GM12878 (cell line): ENCODE results near the gene DLST. TPM values are rescaled to one million over a fixed set of nuclear protein-coding genes. Genes with fewer than 3 reads are reported as not detected.

Experiments used
- ATAC-seq: fragments of 200-7000 bp; cut with Tn5 transposase; 3 replicates; pipeline ENCODE4 v1.9.1; 2020; ENCODE audit warnings: mild to moderate bottlenecking, moderate library complexity
- BruUV-seq: library from RNA; stranded (reverse); fragments of 400-500 nt; replicated peaks from 2 replicates; lab custom pipeline; 2021; lab: Mats Ljungman, UMichigan
- CTCF ChIA-PET: fragments of 300-600 bp; sonication (Branson Sonifier 250); formaldehyde crosslinking; extraction: SDS; loops from one replicate; lab custom pipeline; 2021; ENCODE audit warnings: inconsistent platforms; lab: Yijun Ruan, JAX
- POLR2A ChIA-PET: fragments of 350-600 bp; formaldehyde crosslinking; extraction: SDS; loops from one replicate; lab custom pipeline; 2021; ENCODE audit warnings: inconsistent platforms; lab: Charles Lee
- RAD21 ChIA-PET: fragments of 300-600 bp; sonication (Branson Sonifier 250); formaldehyde crosslinking; loops from one replicate; lab custom pipeline; 2023; ENCODE audit warnings: antibody characterized with exemption; ENCODE audit not compliant: unreplicated experiment; lab: Charles Lee
- SMC1A ChIA-PET: fragments of 300-600 bp; sonication (Branson Sonifier 250); formaldehyde crosslinking; loops from one replicate; lab custom pipeline; 2023; ENCODE audit not compliant: unreplicated experiment, uncharacterized antibody; lab: Charles Lee
- DNase-seq: peaks from one replicate; pipeline ENCODE4 v3.0.0-alpha.2; 2011; ENCODE audit warnings: low read depth, low spot score
- FAIRE-seq: peaks from 3 replicates; lab custom pipeline; 2011; peaks lifted over from hg19 to GRCh38; lab: Jason Lieb, UNC
- H2AFZ ChIP-seq: 2 replicates; pipeline ENCODE4 v1.6.0; 2011; ENCODE audit warnings: low read depth, low read length, control low read depth; ENCODE audit not compliant: control insufficient read depth
- H3K27ac ChIP-seq: 2 replicates; pipeline ENCODE4 v1.5.1; 2011; ENCODE audit warnings: control low read depth; ENCODE audit not compliant: control insufficient read depth, insufficient read depth
- H3K27me3 ChIP-seq, 2 experiments: replicated peaks in 1 of 2; 2 replicates each; pipeline versions ENCODE4 v1.6.0 to v1.6.1; 2011; ENCODE audit warnings: low read length in 1 of 2; ENCODE audit not compliant: control insufficient read depth in 2 of 2, insufficient read depth in 2 of 2
- H3K36me3 ChIP-seq, 2 experiments: 2 replicates each; pipeline ENCODE4 v1.5.1; 2011; ENCODE audit warnings: low read length in 1 of 2; ENCODE audit not compliant: control insufficient read depth in 2 of 2, insufficient read depth in 2 of 2
- H3K4me1 ChIP-seq: 2 replicates; pipeline ENCODE4 v1.6.1; 2011; ENCODE audit warnings: mild to moderate bottlenecking, low read length, moderate library complexity, mixed read lengths; ENCODE audit not compliant: control insufficient read depth, insufficient read depth
- H3K4me2 ChIP-seq: 2 replicates; pipeline ENCODE4 v1.6.0; 2011; ENCODE audit warnings: control low read depth; ENCODE audit not compliant: control insufficient read depth, insufficient read depth
- H3K4me3 ChIP-seq: fragments of 200-600 bp; sonication (generic); 2 replicates; pipeline ENCODE4 v1.5.1; 2016
- H3K79me2 ChIP-seq: 2 replicates; pipeline ENCODE4 v1.6.0; 2011; ENCODE audit warnings: low read length; ENCODE audit not compliant: control insufficient read depth, insufficient read depth
- H3K9ac ChIP-seq: 2 replicates; pipeline ENCODE4 v1.8.0; 2011; ENCODE audit warnings: low read length, control low read depth, mixed read lengths; ENCODE audit not compliant: control insufficient read depth, insufficient read depth
- H3K9me3 ChIP-seq: replicated peaks from 3 replicates; pipeline ENCODE4 v1.5.1; 2011; ENCODE audit warnings: mild to moderate bottlenecking, low read length; ENCODE audit not compliant: control insufficient read depth, insufficient read depth
- H4K20me1 ChIP-seq: 2 replicates; pipeline ENCODE4 v1.6.0; 2011; ENCODE audit not compliant: control insufficient read depth, insufficient read depth
- HCFC1 ChIP-seq: fragments of 150-350 bp; IDR thresholded peaks from 2 replicates; pipeline ENCODE4 v1.6.1; 2014; ENCODE audit warnings: low read length
- IKZF1 ChIP-seq: fragments of 450-650 bp; conservative IDR thresholded peaks from 2 replicates; pipeline ENCODE4 v1.6.1; 2017; ENCODE audit warnings: antibody characterized with exemption, mild to moderate bottlenecking
- KDM1A ChIP-seq: fragments of 200-600 bp; sonication (generic); IDR thresholded peaks from 2 replicates; pipeline ENCODE4 v1.6.1; 2016; ENCODE audit warnings: borderline replicate concordance
- KLF5 ChIP-seq: fragments of 450-650 bp; IDR thresholded peaks from 2 replicates; pipeline ENCODE4 v1.6.1; 2014; ENCODE audit warnings: mild to moderate bottlenecking; ENCODE audit not compliant: partially characterized antibody
- LARP7 ChIP-seq: fragments of 450-650 bp; IDR thresholded peaks from 2 replicates; pipeline ENCODE4 v1.6.1; 2017; ENCODE audit warnings: mild to moderate bottlenecking
- SREBF1 ChIP-seq: IDR thresholded peaks from 2 replicates; pipeline ENCODE4 v1.6.1; 2012; ENCODE audit warnings: mild to moderate bottlenecking, low read length
- WGBS: methylation state at CpG from one replicate; pipeline ENCODE4 v1.1.6; 2016; ENCODE audit warnings: low lambda C conversion rate; ENCODE audit not compliant: insufficient replicate concordance, insufficient coverage; ENCODE audit errors: missing lambda C conversion rate; 5-methylcytosine and 5-hydroxymethylcytosine counted together
- in situ Hi-C: fragments of 300-500 bp; cut with MboI; formaldehyde crosslinking; loops from 9 replicates; pipeline ENCODE4 v1.14.3; 2018; ENCODE audit warnings: mixed read lengths
- intact Hi-C: fragments of 100-400 bp; cut with micrococcal nuclease; formaldehyde crosslinking; loops from one replicate; pipeline ENCODE4 v1.14.2; 2022; ENCODE audit not compliant: unreplicated experiment
- polyA plus RNA-seq, 11 experiments: library from polyadenylated mRNA; depleted of rRNA in 4 of 11; unstranded in 6 of 11; stranded (reverse) in 5 of 11; fragments of >200 nt; fragmentation: Nextera tagmentation in 4 of 11; fragmentation: Illumina TruSeq in 1 of 11; extraction: Ambion mirVana in 4 of 11; extraction: Trizol in 1 of 11; gene quantifications; 1 replicate in 1 of 11; 2 replicates in 10 of 11; pipeline versions ENCODE4 v1.2.1 to v1.2.3, GENCODE V29; 2011 to 2016; ENCODE audit warnings: inconsistent platforms in 2 of 11, missing spikeins in 2 of 11, low read depth in 1 of 11
- total RNA-seq, 4 experiments: library from RNA; depleted of rRNA in 3 of 4; stranded (reverse); fragments of >200 nt in 3 of 4; fragmentation: Illumina TruSeq in 1 of 4; extraction: Trizol in 1 of 4; gene quantifications; 2 replicates each; pipeline versions ENCODE4 v1.2.1 to v1.2.3, GENCODE V29; 2013 to 2021
- TF ChIP-seq, protein P1 (sequence below): fragments of 450-650 bp; IDR thresholded peaks from 2 replicates; pipeline ENCODE4 v1.6.1; 2017; ENCODE audit warnings: antibody characterized with exemption, mild to moderate bottlenecking, moderate library complexity
- TF ChIP-seq, protein P2 (sequence below): IDR thresholded peaks from 2 replicates; pipeline ENCODE4 v1.6.1; 2012; ENCODE audit warnings: mild to moderate bottlenecking, low read depth, low read length

The DLST gene
- total and polyA plus RNA-seq, 10 of the 15 experiments (the other 5 are each of a cell fraction or from before 2014, with no cell fraction given) = 2.9 to 141 (median 67.7) TPM

DNA sequence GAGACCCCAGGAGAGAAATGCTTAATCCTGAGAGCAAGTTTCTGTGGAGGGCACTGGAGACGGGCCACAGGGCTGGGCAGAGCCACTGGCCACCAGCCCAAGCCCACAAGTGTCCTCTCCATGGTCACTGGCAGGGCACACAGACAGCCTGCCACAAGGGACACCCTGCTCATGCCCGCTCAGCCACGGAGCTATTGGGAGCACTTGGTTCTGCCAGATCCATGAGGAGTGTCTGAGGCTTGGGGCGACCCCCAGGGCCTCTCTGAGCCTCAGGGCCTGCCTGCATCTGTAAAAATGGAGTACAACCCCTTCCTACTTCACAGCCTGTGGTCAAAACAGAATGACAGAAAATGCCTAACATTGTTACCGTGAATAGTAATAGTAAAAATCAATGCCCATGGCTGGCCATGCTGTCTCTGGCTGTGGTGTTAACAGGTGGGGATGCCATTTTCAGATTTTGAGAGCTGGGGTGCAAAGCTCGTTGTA, 70.5 kb downstream of the DLST start:
- Histone ChIP-seq H4K20me1 (no peaks in the 10 kb centered on the region), H3K27me3 (no peaks in the 10 kb centered on the region; a peak in 2 of 4 replicates), H3K4me2 (no peak overlapping the region), H3K9me3 (no peaks in the 10 kb centered on the region), H3K9ac (no peak overlapping the region), H3K27ac (no peak overlapping the region), H3K4me3 (no peak overlapping the region), H3K36me3 (no peaks in the 10 kb centered on the region), H3K79me2 (no peaks in the 10 kb centered on the region), H3K4me1 (no peaks in the 10 kb centered on the region), H2AFZ (no peak overlapping the region)
- SMC1A ChIA-PET = interaction anchor here (1.0 to 1.3 kb wide), 4 partner anchors 8 to 136 kb away, joined by 3 to 5 read pairs (median 4); no protein-coding TSS in a partner anchor
- no peak for DNase-seq
- BruUV-seq = no TSS peak
- RAD21 ChIA-PET = interaction anchor here (1.0 to 1.8 kb wide), 3 partner anchors 10 to 136 kb away, joined by 3 to 6 read pairs (median 3); no protein-coding TSS in a partner anchor
- in situ Hi-C loops (no loop called here), intact Hi-C loops (no loop called here)
- ATAC-seq = no peak
- WGBS = 42% methylated on average over 6 of the region's 6 CpGs
- CTCF ChIA-PET = interaction anchor here (1.0 to 3.4 kb wide), 5 partner anchors 46 to 136 kb away, joined by 3 to 18 read pairs (median 4); no protein-coding TSS in a partner anchor
- FAIRE-seq = no peak
- POLR2A ChIA-PET = interaction anchor here (0.9 kb wide), 1 partner anchor 10 kb away, joined by 3 read pairs; no protein-coding TSS in a partner anchor
- TF ChIP-seq HCFC1 (0 out of 2 replicates have a peak, but pooled peaks have one; percentile 5), LARP7 (no peak)

DNA sequence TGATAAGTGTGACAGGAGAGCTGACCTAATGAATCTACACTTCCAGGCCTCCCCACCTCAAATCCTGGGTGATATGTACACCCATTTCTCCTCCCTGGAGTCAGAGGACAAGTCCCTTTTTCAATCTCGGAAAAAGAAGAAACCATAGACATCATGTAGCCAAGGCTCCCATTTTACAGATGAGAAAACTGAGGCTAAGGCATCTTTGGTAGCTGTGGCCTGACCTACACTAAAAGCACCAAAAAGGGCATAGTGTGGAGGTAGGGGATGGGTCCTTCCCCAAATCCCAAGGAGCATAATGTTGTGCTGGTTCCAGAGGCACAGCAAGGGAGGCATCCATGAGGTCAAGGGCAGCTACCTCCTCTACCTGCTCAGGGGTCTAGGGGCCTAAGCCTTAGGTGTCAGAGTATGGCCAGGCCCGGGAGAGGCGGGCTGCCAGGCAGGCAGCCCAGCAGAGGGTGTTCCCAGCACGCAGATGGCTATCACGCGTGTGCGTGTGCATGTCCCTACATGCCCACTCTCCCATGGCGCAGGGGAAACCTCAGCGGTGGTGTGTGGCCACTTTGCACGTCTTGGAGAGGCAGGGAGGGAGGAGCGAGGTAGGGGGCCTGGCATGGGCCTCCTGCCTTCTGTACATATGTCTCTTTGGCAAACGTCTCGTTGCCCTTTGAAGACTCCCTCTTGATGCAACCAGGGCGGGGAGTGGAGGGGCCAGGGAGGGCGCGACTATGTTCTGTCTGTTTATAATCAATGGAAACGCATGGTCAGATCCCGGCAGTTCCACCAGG, 71.2 kb downstream of the DLST start:
- DNase-seq (no peak), ATAC-seq (peak; percentile 16; the same call in 2 of the 3 replicates), FAIRE-seq (no peak)
- RAD21 ChIA-PET = interaction anchor here (1.0 to 1.8 kb wide), 3 partner anchors 10 to 136 kb away, joined by 3 to 6 read pairs (median 3); no protein-coding TSS in a partner anchor
- POLR2A ChIA-PET = interaction anchor here (0.9 kb wide), 1 partner anchor 11 kb away, joined by 3 read pairs; no protein-coding TSS in a partner anchor
- intact Hi-C loops = no loop called here
- CTCF ChIA-PET = interaction anchor here (0.6 to 3.4 kb wide), 5 partner anchors 83 to 370 kb away, joined by 3 to 18 read pairs (median 4); no protein-coding TSS in a partner anchor
- H4K20me1 ChIP-seq = no peaks in the 10 kb centered on the region
- H3K4me3 ChIP-seq = no peak overlapping the region
- H2AFZ ChIP-seq = no peak overlapping the region
- no peak overlapping the region for H3K4me2 ChIP-seq
- H3K4me1 ChIP-seq = no peaks in the 10 kb centered on the region
- WGBS = 77% methylated on average over 17 of the region's 18 CpGs
- no peaks in the 10 kb centered on the region for H3K36me3 ChIP-seq
- SMC1A ChIA-PET = interaction anchor here (0.6 to 1.2 kb wide), 6 partner anchors 9 to 135 kb away, joined by 3 to 5 read pairs (median 4); no protein-coding TSS in a partner anchor
- in situ Hi-C loops = no loop called here
- H3K9ac ChIP-seq = no peak overlapping the region
- no TSS peak for BruUV-seq
- no peaks in the 10 kb centered on the region for H3K9me3 ChIP-seq
- no peak overlapping the region for H3K27ac ChIP-seq
- H3K79me2 ChIP-seq = no peaks in the 10 kb centered on the region
- H3K27me3 ChIP-seq = no peaks in the 10 kb centered on the region; a peak in 2 of 4 replicates
- TF ChIP-seq KLF5 (no peak), KDM1A (no peak), SREBF1 (no peak), IKZF1 (0 out of 2 replicates have a peak, but pooled peaks have one; percentile 17)
- TF ChIP-seq, protein P1, sequence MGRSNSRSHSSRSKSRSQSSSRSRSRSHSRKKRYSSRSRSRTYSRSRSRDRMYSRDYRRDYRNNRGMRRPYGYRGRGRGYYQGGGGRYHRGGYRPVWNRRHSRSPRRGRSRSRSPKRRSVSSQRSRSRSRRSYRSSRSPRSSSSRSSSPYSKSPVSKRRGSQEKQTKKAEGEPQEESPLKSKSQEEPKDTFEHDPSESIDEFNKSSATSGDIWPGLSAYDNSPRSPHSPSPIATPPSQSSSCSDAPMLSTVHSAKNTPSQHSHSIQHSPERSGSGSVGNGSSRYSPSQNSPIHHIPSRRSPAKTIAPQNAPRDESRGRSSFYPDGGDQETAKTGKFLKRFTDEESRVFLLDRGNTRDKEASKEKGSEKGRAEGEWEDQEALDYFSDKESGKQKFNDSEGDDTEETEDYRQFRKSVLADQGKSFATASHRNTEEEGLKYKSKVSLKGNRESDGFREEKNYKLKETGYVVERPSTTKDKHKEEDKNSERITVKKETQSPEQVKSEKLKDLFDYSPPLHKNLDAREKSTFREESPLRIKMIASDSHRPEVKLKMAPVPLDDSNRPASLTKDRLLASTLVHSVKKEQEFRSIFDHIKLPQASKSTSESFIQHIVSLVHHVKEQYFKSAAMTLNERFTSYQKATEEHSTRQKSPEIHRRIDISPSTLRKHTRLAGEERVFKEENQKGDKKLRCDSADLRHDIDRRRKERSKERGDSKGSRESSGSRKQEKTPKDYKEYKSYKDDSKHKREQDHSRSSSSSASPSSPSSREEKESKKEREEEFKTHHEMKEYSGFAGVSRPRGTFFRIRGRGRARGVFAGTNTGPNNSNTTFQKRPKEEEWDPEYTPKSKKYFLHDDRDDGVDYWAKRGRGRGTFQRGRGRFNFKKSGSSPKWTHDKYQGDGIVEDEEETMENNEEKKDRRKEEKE = no peak
- TF ChIP-seq, protein P2, sequence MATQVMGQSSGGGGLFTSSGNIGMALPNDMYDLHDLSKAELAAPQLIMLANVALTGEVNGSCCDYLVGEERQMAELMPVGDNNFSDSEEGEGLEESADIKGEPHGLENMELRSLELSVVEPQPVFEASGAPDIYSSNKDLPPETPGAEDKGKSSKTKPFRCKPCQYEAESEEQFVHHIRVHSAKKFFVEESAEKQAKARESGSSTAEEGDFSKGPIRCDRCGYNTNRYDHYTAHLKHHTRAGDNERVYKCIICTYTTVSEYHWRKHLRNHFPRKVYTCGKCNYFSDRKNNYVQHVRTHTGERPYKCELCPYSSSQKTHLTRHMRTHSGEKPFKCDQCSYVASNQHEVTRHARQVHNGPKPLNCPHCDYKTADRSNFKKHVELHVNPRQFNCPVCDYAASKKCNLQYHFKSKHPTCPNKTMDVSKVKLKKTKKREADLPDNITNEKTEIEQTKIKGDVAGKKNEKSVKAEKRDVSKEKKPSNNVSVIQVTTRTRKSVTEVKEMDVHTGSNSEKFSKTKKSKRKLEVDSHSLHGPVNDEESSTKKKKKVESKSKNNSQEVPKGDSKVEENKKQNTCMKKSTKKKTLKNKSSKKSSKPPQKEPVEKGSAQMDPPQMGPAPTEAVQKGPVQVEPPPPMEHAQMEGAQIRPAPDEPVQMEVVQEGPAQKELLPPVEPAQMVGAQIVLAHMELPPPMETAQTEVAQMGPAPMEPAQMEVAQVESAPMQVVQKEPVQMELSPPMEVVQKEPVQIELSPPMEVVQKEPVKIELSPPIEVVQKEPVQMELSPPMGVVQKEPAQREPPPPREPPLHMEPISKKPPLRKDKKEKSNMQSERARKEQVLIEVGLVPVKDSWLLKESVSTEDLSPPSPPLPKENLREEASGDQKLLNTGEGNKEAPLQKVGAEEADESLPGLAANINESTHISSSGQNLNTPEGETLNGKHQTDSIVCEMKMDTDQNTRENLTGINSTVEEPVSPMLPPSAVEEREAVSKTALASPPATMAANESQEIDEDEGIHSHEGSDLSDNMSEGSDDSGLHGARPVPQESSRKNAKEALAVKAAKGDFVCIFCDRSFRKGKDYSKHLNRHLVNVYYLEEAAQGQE = no peak
